SJCRH30 (cell line): Measurements from ENCODE around the gene ARID4A. TPM values are rescaled to one million over a fixed set of nuclear protein-coding genes. Genes with fewer than 3 reads are reported as not detected.
"Not testable (repeated sequence)": the region's sequence is repeated elsewhere in the genome, so short reads cannot be mapped to it uniquely, and the experiment has no call there.

Experiments
- DNase-seq, 2 experiments: peaks; one replicate each; pipeline ENCODE4 v3.0.0-alpha.2; 2015 to 2020
- H3K27ac ChIP-seq: fragments of 250-450 bp; sonication (Bioruptor Pico); 2 replicates; pipeline ENCODE4 v1.5.1; 2020; ENCODE audit warnings: mild to moderate bottlenecking, moderate library complexity
- H3K27me3 ChIP-seq: fragments of 250-450 bp; sonication (Bioruptor Pico); 2 replicates; pipeline ENCODE4 v1.5.1; 2020; ENCODE audit warnings: mild to moderate bottlenecking, moderate library complexity
- H3K36me3 ChIP-seq: fragments of 250-450 bp; sonication (Bioruptor Pico); 2 replicates; pipeline ENCODE4 v1.5.1; 2020; ENCODE audit warnings: mild to moderate bottlenecking, moderate library complexity
- H3K4me1 ChIP-seq: fragments of 250-450 bp; sonication (Bioruptor Pico); 2 replicates; pipeline ENCODE4 v1.5.1; 2020; ENCODE audit warnings: mild to moderate bottlenecking, moderate library complexity
- H3K4me3 ChIP-seq: fragments of 250-450 bp; sonication (Bioruptor Pico); 2 replicates; pipeline ENCODE4 v1.5.1; 2020; ENCODE audit warnings: mild to moderate bottlenecking, moderate library complexity
- H3K9me3 ChIP-seq: fragments of 250-450 bp; sonication (Bioruptor Pico); replicated peaks from 2 replicates; pipeline ENCODE4 v1.5.1; 2020; ENCODE audit warnings: mild to moderate bottlenecking, moderate library complexity
- total RNA-seq: library from RNA; depleted of rRNA; stranded (reverse); fragments of >200 nt; shearing (Covaris generic); gene quantifications from 2 replicates; pipeline ENCODE4 v1.2.3, GENCODE V29; 2014

The ARID4A gene
- total RNA-seq, 1 experiment from 2014 or later, result 12.7 TPM

GRCh38 chr14:58307597-58308316, 9.4 kb downstream of the ARID4A start:
- Histone ChIP-seq H3K4me3 (no peak overlapping the region), H3K36me3 (peaks cover 17% of the 10 kb centered on the region), H3K4me1 (no peaks in the 10 kb centered on the region), H3K27me3 (no peaks in the 10 kb centered on the region), H3K27ac (no peak overlapping the region), H3K9me3 (no peaks in the 10 kb centered on the region)
- no peak for DNase-seq

DNA sequence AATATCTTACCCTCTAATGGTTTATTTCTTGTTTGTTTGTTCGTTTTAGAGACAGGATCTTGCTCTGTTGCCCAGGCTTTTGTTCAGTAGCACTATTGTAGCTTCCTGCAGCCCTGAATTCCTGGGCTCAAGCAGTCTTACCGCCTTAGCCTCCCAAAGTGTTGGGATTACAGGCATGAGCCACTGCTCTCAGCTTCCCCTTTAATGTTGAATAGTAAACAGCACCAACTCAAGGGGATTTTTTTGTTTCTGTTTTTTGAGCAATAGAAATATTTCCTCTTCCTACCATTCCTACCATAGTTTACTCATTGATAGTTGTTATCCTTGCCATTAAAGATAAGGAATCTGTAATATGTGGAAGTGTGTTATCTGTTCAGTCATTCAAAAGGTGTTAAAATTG, 10.7 kb downstream of the ARID4A start:
- Histone ChIP-seq H3K4me1 (no peaks in the 10 kb centered on the region), H3K36me3 (peaks cover 13% of the 10 kb centered on the region), H3K27me3 (no peaks in the 10 kb centered on the region), H3K4me3 (no peak overlapping the region), H3K27ac (no peak overlapping the region), H3K9me3 (no peaks in the 10 kb centered on the region)
- DNase-seq, result no peak

GRCh38 chr14:58313699-58314098, 15.3 kb downstream of the ARID4A start:
- DNase-seq, result no peak
- Histone ChIP-seq H3K36me3 (peaks cover 4% of the 10 kb centered on the region; the same call in 1 of the 2 replicates), H3K4me3 (no peak overlapping the region), H3K27ac (no peak overlapping the region), H3K4me1 (no peaks in the 10 kb centered on the region), H3K9me3 (no peaks in the 10 kb centered on the region), H3K27me3 (no peaks in the 10 kb centered on the region)

- Histone ChIP-seq H3K4me3 (no peak overlapping the region), H3K4me1 (no peaks in the 10 kb centered on the region), H3K9me3 (no peaks in the 10 kb centered on the region), H3K27me3 (no peaks in the 10 kb centered on the region), H3K27ac (no peak overlapping the region), H3K36me3 (peaks cover 11% of the 10 kb centered on the region)
- no peak for DNase-seq
Observed at GRCh38 chr14:58315606-58316005, 17.3 kb downstream of the ARID4A start.

GRCh38 chr14:58327019-58327418, 28.7 kb downstream of the ARID4A start:
- Histone ChIP-seq H3K36me3 (peaks cover 35% of the 10 kb centered on the region), H3K27me3 (no peaks in the 10 kb centered on the region), H3K4me1 (peaks cover 5% of the 10 kb centered on the region; the same call in 1 of the 2 replicates), H3K27ac (no peak overlapping the region), H3K4me3 (no peak overlapping the region), H3K9me3 (no peaks in the 10 kb centered on the region)
- no peak for DNase-seq

- H3K27ac ChIP-seq, result peak overlapping the region; percentile 55
- peak; percentile 91 to 96 for DNase-seq
- H3K4me3 ChIP-seq, result peak overlapping the region; percentile 48
Observed at GRCh38 chr14:58331111-58331510, 32.8 kb downstream of the ARID4A start.

GRCh38 chr14:58332561-58332960, 34.2 kb downstream of the ARID4A start:
- H3K4me1 ChIP-seq, result peaks cover 5% of the 10 kb centered on the region; the same call in 1 of the 2 replicates
- peaks cover 20% of the 10 kb centered on the region for H3K36me3 ChIP-seq
- no peaks in the 10 kb centered on the region for H3K27me3 ChIP-seq
- no peak for DNase-seq
- H3K4me3 ChIP-seq, result no peak overlapping the region
- no peak overlapping the region for H3K27ac ChIP-seq
- H3K9me3 ChIP-seq, result no peaks in the 10 kb centered on the region

More at GRCh38 chr14:58331111-58331510, 32.8 kb downstream of the ARID4A start:
- no peaks in the 10 kb centered on the region for H3K27me3 ChIP-seq
- peaks cover 5% of the 10 kb centered on the region; the same call in 1 of the 2 replicates for H3K4me1 ChIP-seq
- H3K9me3 ChIP-seq, result no peaks in the 10 kb centered on the region
- H3K36me3 ChIP-seq, result peaks cover 19% of the 10 kb centered on the region

- H3K27ac ChIP-seq, DNase-seq, H3K4me1 ChIP-seq, H3K27me3 ChIP-seq, H3K4me3 ChIP-seq, H3K36me3 ChIP-seq, H3K9me3 ChIP-seq: not testable (repeated sequence)
Observed at GRCh38 chr14:58339666-58340065, 41.3 kb downstream of the ARID4A start.

GRCh38 chr14:58341152-58341748, 42.9 kb downstream of the ARID4A start:
- H3K36me3 ChIP-seq, result peaks cover 11% of the 10 kb centered on the region
- peaks cover 4% of the 10 kb centered on the region; the same call in 1 of the 2 replicates for H3K4me1 ChIP-seq
- H3K27ac ChIP-seq, result no peak overlapping the region
- H3K9me3 ChIP-seq, result no peaks in the 10 kb centered on the region
- no peak overlapping the region for H3K4me3 ChIP-seq
- DNase-seq, result peak in 1 of 2 experiments; percentile 8
- H3K27me3 ChIP-seq, result no peaks in the 10 kb centered on the region

- H3K27me3 ChIP-seq, H3K27ac ChIP-seq, DNase-seq: not testable (repeated sequence)
Observed at GRCh38 chr14:58343535-58343934, 45.2 kb downstream of the ARID4A start.

GRCh38 chr14:58353516-58354299, 55.4 kb downstream of the ARID4A start:
- no peak overlapping the region for H3K27ac ChIP-seq
- DNase-seq, result no peak
- H3K9me3 ChIP-seq, result no peaks in the 10 kb centered on the region
- H3K4me3 ChIP-seq, result no peak overlapping the region
- H3K4me1 ChIP-seq, result no peaks in the 10 kb centered on the region
- H3K27me3 ChIP-seq, result no peaks in the 10 kb centered on the region
- H3K36me3 ChIP-seq, result peaks cover 23% of the 10 kb centered on the region

More at GRCh38 chr14:58343535-58343934, 45.2 kb downstream of the ARID4A start:
- not testable (repeated sequence) for H3K9me3 ChIP-seq, H3K4me1 ChIP-seq, H3K4me3 ChIP-seq
- H3K36me3 ChIP-seq, result peaks cover 21% of the 10 kb centered on the region

DNA sequence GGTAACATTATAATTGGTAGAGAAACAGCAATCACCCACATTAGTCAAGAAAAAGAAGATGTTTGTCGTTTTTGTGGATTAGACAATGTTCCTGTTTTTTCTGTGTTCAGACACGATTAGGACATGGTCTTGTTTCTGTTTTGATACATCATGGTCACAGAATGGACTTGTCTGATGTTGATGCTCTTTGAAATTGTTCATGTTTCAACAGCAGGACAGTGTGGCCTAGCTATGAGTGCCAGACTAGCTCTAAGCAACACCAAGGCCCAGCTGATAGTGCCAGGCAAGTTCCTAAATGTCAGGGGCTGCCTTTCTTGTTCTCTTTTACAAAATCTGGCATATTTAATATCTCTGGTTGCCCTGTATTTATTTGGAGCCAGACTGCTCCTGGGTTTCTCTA, 56.5 kb downstream of the ARID4A start:
- H3K27me3 ChIP-seq, result no peaks in the 10 kb centered on the region
- peaks cover 33% of the 10 kb centered on the region for H3K36me3 ChIP-seq
- H3K4me1 ChIP-seq, result peaks cover 3% of the 10 kb centered on the region; the same call in 1 of the 2 replicates
- no peak for DNase-seq
- H3K27ac ChIP-seq, result no peak overlapping the region
- no peaks in the 10 kb centered on the region for H3K9me3 ChIP-seq
- H3K4me3 ChIP-seq, result no peak overlapping the region

DNA sequence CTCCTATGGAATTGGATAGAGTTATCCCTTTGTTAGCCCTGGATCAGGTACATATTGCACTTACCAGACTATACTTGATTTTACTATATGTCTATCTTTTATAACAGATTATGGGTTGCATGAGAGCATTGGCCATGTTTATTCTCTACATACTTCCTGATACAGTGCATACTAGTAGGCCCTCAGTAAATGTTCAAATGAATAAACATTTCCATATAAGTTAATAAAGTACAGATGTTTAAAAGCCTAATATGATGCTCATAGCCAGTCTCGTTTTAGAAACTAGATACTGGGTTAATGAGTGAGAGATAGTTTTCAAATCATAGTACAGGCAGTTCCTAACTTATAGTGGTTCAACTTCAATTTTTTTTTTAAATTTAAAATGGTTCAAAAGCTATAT, 57.9 kb downstream of the ARID4A start:
- Histone ChIP-seq H3K27ac (no peak overlapping the region), H3K36me3 (peaks cover 24% of the 10 kb centered on the region), H3K4me1 (peaks cover 7% of the 10 kb centered on the region), H3K27me3 (no peaks in the 10 kb centered on the region), H3K4me3 (no peak overlapping the region), H3K9me3 (no peaks in the 10 kb centered on the region)
- DNase-seq, result no peak

DNA sequence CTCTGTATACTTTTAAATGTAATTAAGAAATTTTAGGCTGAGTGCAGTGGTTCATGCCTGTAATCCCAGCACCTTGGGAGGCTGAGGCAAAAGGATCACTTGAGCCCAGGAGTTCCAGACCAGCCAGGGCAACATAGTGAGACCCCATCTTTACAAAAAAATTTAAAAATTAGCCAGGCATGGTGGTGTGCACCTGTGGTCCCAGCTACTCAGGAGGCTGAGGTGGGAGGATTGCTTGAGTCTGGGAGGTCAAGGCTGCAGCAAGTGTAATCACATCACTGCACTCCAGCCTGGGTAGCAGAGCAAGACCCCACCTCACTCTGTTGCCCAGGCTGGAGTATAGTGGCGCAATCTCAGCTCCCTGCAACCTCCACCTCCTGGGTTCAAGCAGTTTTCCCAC, 63.9 kb downstream of the ARID4A start:
- not testable (repeated sequence) for H3K27ac ChIP-seq, H3K4me1 ChIP-seq, DNase-seq, H3K27me3 ChIP-seq, H3K9me3 ChIP-seq, H3K4me3 ChIP-seq
- H3K36me3 ChIP-seq, result peaks cover 24% of the 10 kb centered on the region
